Spleen (tissue), 7 donors: ENCODE measurements around the gene SPP1.
"Not testable (repeated sequence)": the region's sequence is repeated elsewhere in the genome, so short reads cannot be mapped to it uniquely, and the experiment has no call there.

Source experiments
- POLR2A ChIP-seq, 3 donors: fragments of 450-650 bp; IDR thresholded peaks; one replicate each; pipeline ENCODE4 v1.5.1; 2017; ENCODE audit warnings: antibody characterized with exemption in 3 of 3, mild to moderate bottlenecking in 1 of 3
- POLR2AphosphoS5 ChIP-seq, 3 donors: sonication (generic); formaldehyde crosslinking; IDR thresholded peaks; one replicate each; pipeline ENCODE4 v1.5.1; 2017; ENCODE audit warnings: antibody characterized with exemption in 3 of 3
- TF ChIP-seq, protein P1 (sequence below), 11 experiments: fragments of 200-600 bp in 7 of 11; fragments of 450-650 bp in 4 of 11; sonication (generic) in 4 of 11; IDR thresholded peaks in 8 of 11; conservative IDR thresholded peaks in 3 of 11; 1 replicate in 7 of 11; 2 replicates in 4 of 11; pipeline versions ENCODE4 v1.4.0 to v1.8.0; 2016 to 2021; ENCODE audit warnings: antibody characterized with exemption in 11 of 11, inconsistent platforms in 4 of 11, mild to moderate bottlenecking in 1 of 11
- donor health status: DM: no; HTN: no; CAD: no; lungs with moderate emphysema.
- donor health status: DM: no; HTN: no; CAD: no.
- donor health status: DM: no; HTN: no; CAD: no.

DNA sequence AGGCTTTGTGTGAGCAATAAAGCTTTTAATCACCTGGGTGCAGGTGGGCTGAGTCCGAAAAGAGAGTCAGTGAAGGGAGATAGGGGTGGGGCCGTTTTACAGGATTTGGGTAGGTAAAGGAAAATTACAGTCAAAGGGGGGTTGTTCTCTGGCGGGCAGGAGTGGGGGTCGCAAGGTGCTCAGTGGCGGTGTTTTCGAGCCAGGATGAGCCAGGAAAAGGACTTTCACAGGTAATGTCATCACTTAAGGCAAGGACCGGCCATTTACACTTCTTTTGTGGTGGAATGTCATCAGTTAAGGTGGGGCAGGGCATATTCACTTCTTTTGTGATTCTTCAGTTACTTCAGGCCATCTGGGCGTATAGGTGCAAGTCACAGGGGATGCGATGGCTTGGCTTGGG is 39.6 kb upstream of the SPP1 start:
- TF ChIP-seq POLR2AphosphoS5, POLR2A (IDR thresholded peaks at IDR 0.05): not testable (repeated sequence)
- TF ChIP-seq, protein P1, sequence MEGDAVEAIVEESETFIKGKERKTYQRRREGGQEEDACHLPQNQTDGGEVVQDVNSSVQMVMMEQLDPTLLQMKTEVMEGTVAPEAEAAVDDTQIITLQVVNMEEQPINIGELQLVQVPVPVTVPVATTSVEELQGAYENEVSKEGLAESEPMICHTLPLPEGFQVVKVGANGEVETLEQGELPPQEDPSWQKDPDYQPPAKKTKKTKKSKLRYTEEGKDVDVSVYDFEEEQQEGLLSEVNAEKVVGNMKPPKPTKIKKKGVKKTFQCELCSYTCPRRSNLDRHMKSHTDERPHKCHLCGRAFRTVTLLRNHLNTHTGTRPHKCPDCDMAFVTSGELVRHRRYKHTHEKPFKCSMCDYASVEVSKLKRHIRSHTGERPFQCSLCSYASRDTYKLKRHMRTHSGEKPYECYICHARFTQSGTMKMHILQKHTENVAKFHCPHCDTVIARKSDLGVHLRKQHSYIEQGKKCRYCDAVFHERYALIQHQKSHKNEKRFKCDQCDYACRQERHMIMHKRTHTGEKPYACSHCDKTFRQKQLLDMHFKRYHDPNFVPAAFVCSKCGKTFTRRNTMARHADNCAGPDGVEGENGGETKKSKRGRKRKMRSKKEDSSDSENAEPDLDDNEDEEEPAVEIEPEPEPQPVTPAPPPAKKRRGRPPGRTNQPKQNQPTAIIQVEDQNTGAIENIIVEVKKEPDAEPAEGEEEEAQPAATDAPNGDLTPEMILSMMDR (IDR thresholded peaks at IDR 0.05 in 8 of 11, conservative IDR thresholded peaks at IDR 0.05 in 3 of 11) = not testable (repeated sequence)
